ENCODE measurements around the gene PPP1R9B. TPM values are rescaled to one million over a fixed set of nuclear protein-coding genes. Genes with fewer than 3 reads are reported as not detected.

PPP1R9B gene
- total and polyA plus RNA-seq, 2 of the 8 experiments (the other 6 are each of a cell fraction or from before 2014, with no cell fraction given), result 5.2 to 13.1 TPM

DNA sequence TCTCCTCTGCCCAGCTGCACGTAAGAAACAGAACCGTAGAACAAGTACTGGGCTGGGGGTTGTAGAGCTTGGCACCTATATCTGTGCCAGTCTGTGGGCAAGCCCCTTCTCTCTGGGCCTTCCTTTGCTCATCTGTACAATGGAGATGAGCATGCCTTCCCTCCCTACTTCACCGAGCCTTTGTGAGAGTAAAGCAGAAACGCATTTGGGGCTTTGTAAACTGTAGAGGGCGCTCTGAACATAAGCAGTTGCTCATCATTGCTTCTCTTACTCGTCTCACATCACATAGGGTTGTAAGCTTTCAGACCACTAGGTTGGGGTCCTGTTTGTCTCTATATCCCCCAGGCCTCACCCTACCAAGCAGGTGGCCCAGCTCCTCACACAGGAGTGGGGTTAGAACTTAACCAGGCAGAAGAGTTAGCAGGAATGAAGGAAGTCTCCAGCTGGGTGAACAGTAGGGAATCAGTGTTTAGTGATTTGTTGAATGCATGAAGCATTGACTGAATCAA, 35.6 kb downstream of the PPP1R9B start (continued):
- TF ChIP-seq RBBP5 (IDR thresholded peaks at IDR 0.05; ENCODE audit: borderline replicate concordance, low read depth, low read length) (no peak), TCF12 (IDR thresholded peaks at IDR 0.05; ENCODE audit: low read depth, low read length) (no peak), SIRT6 (IDR thresholded peaks at IDR 0.05; ENCODE audit: low read length) (no peak), BRCA1 (IDR thresholded peaks at IDR 0.05; ENCODE audit: low read depth, low read length) (no peak), BCL11A (IDR thresholded peaks at IDR 0.05; ENCODE audit: low read depth in 2 of 2, low read length in 2 of 2) (no peak), TAF7 (optimal IDR thresholded peaks at IDR 0.05; ENCODE audit: borderline replicate concordance, low read depth, low read length) (no peak), TBP (IDR thresholded peaks at IDR 0.05; ENCODE audit: low read depth, low read length) (no peak), KDM4A (IDR thresholded peaks at IDR 0.05; ENCODE audit: low read depth, low read length, severe bottlenecking) (no peak), CTBP2 (IDR thresholded peaks at IDR 0.05; ENCODE audit: borderline replicate concordance, insufficient read depth, insufficient read length, low read length) (no peak), EP300 (IDR thresholded peaks at IDR 0.05; ENCODE audit: borderline replicate concordance in 1 of 2, low read depth in 2 of 2, low read length in 2 of 2) (no peak), HDAC2 (IDR thresholded peaks at IDR 0.05; ENCODE audit: borderline replicate concordance in 1 of 2, low read depth in 2 of 2, low read length in 2 of 2) (peak in 1 of 2 experiments; percentile 66; a peak in 1 of 4 replicates), MAX (IDR thresholded peaks at IDR 0.05) (no peak), CHD2 (IDR thresholded peaks at IDR 0.05; ENCODE audit: low read length) (no peak), NANOG (IDR thresholded peaks at IDR 0.05; ENCODE audit: insufficient read depth, low read depth, low read length, poor library complexity, severe bottlenecking) (no peak), SIN3A (conservative IDR thresholded peaks at IDR 0.05 in 1 of 2, IDR thresholded peaks at IDR 0.05 in 1 of 2; ENCODE audit: low read depth in 1 of 2, low read length in 2 of 2) (no peak), EGR1 (IDR thresholded peaks at IDR 0.05; ENCODE audit: borderline replicate concordance, low read depth, low read length) (no peak), HDAC6 (IDR thresholded peaks at IDR 0.05; ENCODE audit: low read depth, low read length) (no peak), TAF1 (IDR thresholded peaks at IDR 0.05; ENCODE audit: low read depth, low read length) (0 out of 2 replicates have a peak, but pooled peaks have one; percentile 19), MAFK (IDR thresholded peaks at IDR 0.05; ENCODE audit: low read depth, low read length) (no peak), SIX5 (IDR thresholded peaks at IDR 0.05; ENCODE audit: low read depth, low read length) (no peak), CBX5 (IDR thresholded peaks at IDR 0.05; ENCODE audit: low read depth, low read length) (no peak)
- TF ChIP-seq, protein P1, sequence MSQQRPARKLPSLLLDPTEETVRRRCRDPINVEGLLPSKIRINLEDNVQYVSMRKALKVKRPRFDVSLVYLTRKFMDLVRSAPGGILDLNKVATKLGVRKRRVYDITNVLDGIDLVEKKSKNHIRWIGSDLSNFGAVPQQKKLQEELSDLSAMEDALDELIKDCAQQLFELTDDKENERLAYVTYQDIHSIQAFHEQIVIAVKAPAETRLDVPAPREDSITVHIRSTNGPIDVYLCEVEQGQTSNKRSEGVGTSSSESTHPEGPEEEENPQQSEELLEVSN (IDR thresholded peaks at IDR 0.05), result no peak
- TF ChIP-seq, protein P2, sequence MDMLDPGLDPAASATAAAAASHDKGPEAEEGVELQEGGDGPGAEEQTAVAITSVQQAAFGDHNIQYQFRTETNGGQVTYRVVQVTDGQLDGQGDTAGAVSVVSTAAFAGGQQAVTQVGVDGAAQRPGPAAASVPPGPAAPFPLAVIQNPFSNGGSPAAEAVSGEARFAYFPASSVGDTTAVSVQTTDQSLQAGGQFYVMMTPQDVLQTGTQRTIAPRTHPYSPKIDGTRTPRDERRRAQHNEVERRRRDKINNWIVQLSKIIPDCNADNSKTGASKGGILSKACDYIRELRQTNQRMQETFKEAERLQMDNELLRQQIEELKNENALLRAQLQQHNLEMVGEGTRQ (IDR thresholded peaks at IDR 0.05; ENCODE audit: low read length), result no peak
